Subcutaneous abdominal adipose tissue (tissue), 5 donors: ENCODE results near the gene TPBGL.

Source experiments
- H3K27ac ChIP-seq: one replicate; pipeline ENCODE4 v1.7.0; 2013; ENCODE audit warnings: low read depth, mild to moderate bottlenecking, inconsistent platforms, low read length, moderate library complexity
- H3K27me3 ChIP-seq, 5 donors: one replicate each; pipeline ENCODE4 v1.7.0; 2013; ENCODE audit warnings: low read length in 5 of 5, inconsistent platforms in 1 of 5; ENCODE audit not compliant: control insufficient read depth in 5 of 5, insufficient read depth in 4 of 5
- H3K36me3 ChIP-seq, 5 donors: one replicate each; pipeline ENCODE4 v1.7.0; 2013; ENCODE audit warnings: low read length in 5 of 5; ENCODE audit not compliant: control insufficient read depth in 5 of 5, insufficient read depth in 5 of 5
- H3K4me1 ChIP-seq, 5 donors: one replicate each; pipeline ENCODE4 v1.7.0; 2013; ENCODE audit warnings: low read length in 5 of 5, mild to moderate bottlenecking in 3 of 5, moderate library complexity in 1 of 5; ENCODE audit not compliant: control insufficient read depth in 5 of 5, insufficient read depth in 5 of 5
- H3K4me3 ChIP-seq, 5 donors: one replicate each; pipeline ENCODE4 v1.7.0; 2013; ENCODE audit warnings: low read length in 5 of 5, low read depth in 1 of 5
- H3K9ac ChIP-seq, 5 donors: one replicate each; pipeline ENCODE4 v1.7.0; 2013; ENCODE audit warnings: low read length in 5 of 5, mild to moderate bottlenecking in 4 of 5, moderate library complexity in 3 of 5
- H3K9me3 ChIP-seq, 5 donors: one replicate each; pipeline ENCODE4 v1.7.0; 2013; ENCODE audit warnings: low read length in 5 of 5; ENCODE audit not compliant: control insufficient read depth in 5 of 5
- donor health status: healthy.
- donor health status: healthy.
- donor health status: healthy.
- donor health status: healthy.
- donor health status: healthy.

TPBGL gene

GRCh38 chr11:75276686-75277085 is 36.1 kb downstream of the TPBGL start:
- Histone ChIP-seq H3K9me3 (no peaks in the 10 kb centered on the region), H3K27ac (no peak overlapping the region), H3K4me3 (no peak overlapping the region), H3K9ac (no peak overlapping the region), H3K27me3 (no peaks in the 10 kb centered on the region), H3K36me3 (peaks cover 7 to 89% (median 85%) of the 10 kb centered on the region in 5 donors), H3K4me1 (peaks cover 0 to 35% (median 19%) of the 10 kb centered on the region in 5 donors)

GRCh38 chr11:75277211-75277805 is 36.7 kb downstream of the TPBGL start:
- H3K27me3 ChIP-seq, result no peaks in the 10 kb centered on the region
- peaks cover 0 to 35% (median 17%) of the 10 kb centered on the region in 5 donors for H3K4me1 ChIP-seq
- no peak overlapping the region for H3K27ac ChIP-seq
- peak overlapping the region in 1 of 5 donors; percentile 47 for H3K9ac ChIP-seq
- no peak overlapping the region for H3K4me3 ChIP-seq
- H3K9me3 ChIP-seq, result no peaks in the 10 kb centered on the region
- peaks cover 7 to 89% (median 85%) of the 10 kb centered on the region in 5 donors for H3K36me3 ChIP-seq

- H3K9me3 ChIP-seq, result no peaks in the 10 kb centered on the region
- H3K4me1 ChIP-seq, result peaks cover 0 to 35% (median 17%) of the 10 kb centered on the region in 5 donors
- no peak overlapping the region for H3K27ac ChIP-seq
- H3K36me3 ChIP-seq, result peaks cover 7 to 89% (median 86%) of the 10 kb centered on the region in 5 donors
- no peak overlapping the region for H3K4me3 ChIP-seq
- no peaks in the 10 kb centered on the region for H3K27me3 ChIP-seq
- H3K9ac ChIP-seq, result peak overlapping the region in 1 of 5 donors; percentile 47
Observed at GRCh38 chr11:75277991-75278790, 37.6 kb downstream of the TPBGL start.

GRCh38 chr11:75279273-75279672 is 38.7 kb downstream of the TPBGL start:
- Histone ChIP-seq H3K4me3 (no peak overlapping the region), H3K27me3 (no peaks in the 10 kb centered on the region), H3K9me3 (no peaks in the 10 kb centered on the region), H3K27ac (no peak overlapping the region), H3K9ac (no peak overlapping the region), H3K4me1 (peaks cover 0 to 35% (median 17%) of the 10 kb centered on the region in 5 donors), H3K36me3 (peaks cover 7 to 89% (median 86%) of the 10 kb centered on the region in 5 donors)

GRCh38 chr11:75280227-75280701 is 39.7 kb downstream of the TPBGL start:
- Histone ChIP-seq H3K9ac (no peak overlapping the region), H3K9me3 (no peaks in the 10 kb centered on the region), H3K4me1 (peaks cover 0 to 34% (median 18%) of the 10 kb centered on the region in 5 donors), H3K4me3 (no peak overlapping the region), H3K36me3 (peaks cover 7 to 95% (median 90%) of the 10 kb centered on the region in 5 donors), H3K27me3 (no peaks in the 10 kb centered on the region), H3K27ac (no peak overlapping the region)

GRCh38 chr11:75280770-75281468 is 40.3 kb downstream of the TPBGL start:
- H3K27me3 ChIP-seq, result no peaks in the 10 kb centered on the region
- no peak overlapping the region for H3K9ac ChIP-seq
- H3K36me3 ChIP-seq, result peaks cover 5 to 96% (median 90%) of the 10 kb centered on the region in 5 donors
- no peak overlapping the region for H3K4me3 ChIP-seq
- H3K4me1 ChIP-seq, result peaks cover 0 to 28% (median 13%) of the 10 kb centered on the region in 5 donors
- no peak overlapping the region for H3K27ac ChIP-seq
- no peaks in the 10 kb centered on the region for H3K9me3 ChIP-seq

GRCh38 chr11:75281469-75282095 is 41.0 kb downstream of the TPBGL start:
- H3K9me3 ChIP-seq, result no peaks in the 10 kb centered on the region
- H3K36me3 ChIP-seq, result peaks cover 0 to 94% (median 88%) of the 10 kb centered on the region in 5 donors
- H3K27ac ChIP-seq, result no peak overlapping the region
- no peak overlapping the region for H3K9ac ChIP-seq
- H3K27me3 ChIP-seq, result no peaks in the 10 kb centered on the region
- peaks cover 0 to 21% (median 13%) of the 10 kb centered on the region in 5 donors for H3K4me1 ChIP-seq
- no peak overlapping the region for H3K4me3 ChIP-seq

- Histone ChIP-seq H3K27me3 (no peaks in the 10 kb centered on the region), H3K4me1 (peaks cover 0 to 24% (median 13%) of the 10 kb centered on the region in 5 donors), H3K27ac (no peak overlapping the region), H3K36me3 (peaks cover 0 to 90% (median 80%) of the 10 kb centered on the region in 5 donors), H3K9ac (no peak overlapping the region), H3K4me3 (no peak overlapping the region), H3K9me3 (no peaks in the 10 kb centered on the region)
Observed at GRCh38 chr11:75283391-75283931, 42.9 kb downstream of the TPBGL start.

- H3K27ac ChIP-seq, result no peak overlapping the region
- no peak overlapping the region for H3K9ac ChIP-seq
- no peak overlapping the region for H3K4me3 ChIP-seq
- H3K9me3 ChIP-seq, result no peaks in the 10 kb centered on the region
- peaks cover 0 to 18% (median 11%) of the 10 kb centered on the region in 5 donors for H3K4me1 ChIP-seq
- H3K27me3 ChIP-seq, result no peaks in the 10 kb centered on the region
- peaks cover 0 to 84% (median 75%) of the 10 kb centered on the region in 5 donors for H3K36me3 ChIP-seq
Observed at GRCh38 chr11:75285776-75286360, 45.3 kb downstream of the TPBGL start.
